CD4-positive, alpha-beta T cell treated with Interleukin-4 for 1 hour (primary cell): ENCODE data around the gene OR51A4.
"Not testable (repeated sequence)": the region's sequence is repeated elsewhere in the genome, so short reads cannot be mapped to it uniquely, and the experiment has no call there.

Experiments
- DNase-seq, 2 donors: peaks; one replicate each; pipeline ENCODE4 v3.0.0-alpha.2; 2020 to 2022

The OR51A4 gene

GRCh38 chr11:4947505-4947904 lies at the start of gene OR51A4:
TSS of gene OR51A4 (minus strand) at chr11:4947605. CDS start at chr11:4947100, 505 bp downstream.
- no peak for DNase-seq

- no peak for DNase-seq
Observed at GRCh38 chr11:4994551-4994950, 47.1 kb upstream of the OR51A4 start, which contains the start of gene OR51L1. TSS of gene OR51L1 (plus strand) at chr11:4994851. CDS start at chr11:4998983, 4,132 bp downstream.

GRCh38 chr11:4991060-4991459 lies 43.7 kb upstream of the OR51A4 start:
- no peak for DNase-seq

- no peak for DNase-seq
Observed at GRCh38 chr11:4983841-4984240, 36.4 kb upstream of the OR51A4 start.

- no peak for DNase-seq
Observed at GRCh38 chr11:4982678-4983077, 35.3 kb upstream of the OR51A4 start.

- no peak for DNase-seq
Observed at GRCh38 chr11:4979036-4979435, 31.6 kb upstream of the OR51A4 start.

- DNase-seq: no peak
Observed at GRCh38 chr11:4975436-4975835, 28.0 kb upstream of the OR51A4 start.

- DNase-seq: no peak
Observed at GRCh38 chr11:4962816-4963215, 15.4 kb upstream of the OR51A4 start.

GRCh38 chr11:4960877-4961276 lies 13.5 kb upstream of the OR51A4 start:
- DNase-seq: no peak

GRCh38 chr11:4957396-4957795 lies 10.0 kb upstream of the OR51A4 start:
- no peak for DNase-seq

GRCh38 chr11:4955613-4956012 lies 8.2 kb upstream of the OR51A4 start, which contains the start of gene OR51A2:
TSS of gene OR51A2 (minus strand) at chr11:4955713. CDS start at chr11:4955713, 0 bp downstream.
- not testable (repeated sequence) for DNase-seq

- DNase-seq: no peak
Observed at GRCh38 chr11:4936745-4937144, 10.7 kb downstream of the OR51A4 start.

- DNase-seq: no peak
Observed at GRCh38 chr11:4932751-4933150, 14.7 kb downstream of the OR51A4 start.

- DNase-seq: no peak
Observed at GRCh38 chr11:4926608-4927007, 20.8 kb downstream of the OR51A4 start.

- DNase-seq: no peak
Observed at GRCh38 chr11:4924239-4924638, 23.2 kb downstream of the OR51A4 start, which contains the start of gene OR51G1. TSS of gene OR51G1 (minus strand) at chr11:4924339. CDS start at chr11:4924339, 0 bp downstream.

- DNase-seq: no peak
Observed at GRCh38 chr11:4922304-4922703, 25.1 kb downstream of the OR51A4 start.

- DNase-seq: no peak
Observed at GRCh38 chr11:4921796-4922195, 25.6 kb downstream of the OR51A4 start.

- no peak for DNase-seq
Observed at GRCh38 chr11:4919250-4919649, 28.2 kb downstream of the OR51A4 start, which contains the start of gene OR51G2. TSS of gene OR51G2 (minus strand) at chr11:4919350. CDS start at chr11:4915663, 3,687 bp downstream.

- no peak for DNase-seq
Observed at GRCh38 chr11:4916581-4916980, 30.8 kb downstream of the OR51A4 start.

GRCh38 chr11:4903484-4903883 lies 43.9 kb downstream of the OR51A4 start, which contains the start of gene OR51A7:
TSS of gene OR51A7 (plus strand) at chr11:4903783. CDS start at chr11:4907370, 3,587 bp downstream.
- no peak for DNase-seq
